GM23338 (cell line): ENCODE measurements around the gene BROX.

Experiments used
- CREB1 ChIP-seq: fragments of 250-450 bp; sonication (Bioruptor Pico); IDR thresholded peaks from 2 replicates; pipeline ENCODE4 v1.5.0; 2020; ENCODE audit warnings: low read depth, mild to moderate bottlenecking, moderate library complexity
- CTCF ChIP-seq, 2 experiments: fragments of 200-600 bp in 1 of 2; sonication (generic) in 1 of 2; conservative IDR thresholded peaks; 2 replicates each; pipeline versions ENCODE4 v1.5.1 to v1.6.1; 2016 to 2017; ENCODE audit warnings: antibody characterized with exemption in 2 of 2, low read depth in 2 of 2, mild to moderate bottlenecking in 2 of 2, moderate library complexity in 1 of 2
- EZH2 ChIP-seq: fragments of 200-600 bp; sonication (generic); IDR thresholded peaks from one replicate; pipeline ENCODE4 v1.8.0; 2017; ENCODE audit warnings: antibody characterized with exemption, mild to moderate bottlenecking, low read depth; ENCODE audit not compliant: unreplicated experiment
- EZH2phosphoT487 ChIP-seq: fragments of 200-600 bp; sonication (generic); IDR thresholded peaks from one replicate; pipeline ENCODE4 v1.8.1; 2018; ENCODE audit warnings: antibody characterized with exemption; ENCODE audit not compliant: unreplicated experiment
- TF ChIP-seq, protein P1 (sequence below): IDR thresholded peaks from one replicate; pipeline ENCODE4 v1.6.1; 2018; ENCODE audit warnings: antibody characterized with exemption; ENCODE audit not compliant: unreplicated experiment

DNA sequence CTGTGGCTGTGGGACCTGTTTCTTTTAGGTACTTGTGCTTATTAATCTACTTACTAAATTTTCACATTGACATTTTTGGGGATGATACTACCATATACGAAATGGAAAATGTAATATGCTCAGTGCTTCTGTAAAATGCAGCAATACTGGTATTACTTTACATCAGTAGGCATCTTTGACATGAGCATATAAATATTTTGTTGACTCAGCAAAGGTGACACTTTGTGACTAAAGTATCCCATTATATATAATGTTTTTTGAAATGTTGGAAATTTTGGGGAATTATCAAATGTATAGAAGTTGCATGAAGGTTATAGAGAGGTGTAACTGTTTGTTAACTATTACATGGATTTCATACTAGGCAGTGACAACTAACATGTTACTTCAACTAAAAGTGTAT, 22.4 kb downstream of the BROX start:
- TF ChIP-seq EZH2phosphoT487 (no peak), CTCF (conservative IDR thresholded peaks at IDR 0.05; ENCODE audit: low read depth in 2 of 2) (no peak), CREB1 (CRISPR knock-in tag) (no peak), EZH2 (no peak)
- TF ChIP-seq, protein P1, sequence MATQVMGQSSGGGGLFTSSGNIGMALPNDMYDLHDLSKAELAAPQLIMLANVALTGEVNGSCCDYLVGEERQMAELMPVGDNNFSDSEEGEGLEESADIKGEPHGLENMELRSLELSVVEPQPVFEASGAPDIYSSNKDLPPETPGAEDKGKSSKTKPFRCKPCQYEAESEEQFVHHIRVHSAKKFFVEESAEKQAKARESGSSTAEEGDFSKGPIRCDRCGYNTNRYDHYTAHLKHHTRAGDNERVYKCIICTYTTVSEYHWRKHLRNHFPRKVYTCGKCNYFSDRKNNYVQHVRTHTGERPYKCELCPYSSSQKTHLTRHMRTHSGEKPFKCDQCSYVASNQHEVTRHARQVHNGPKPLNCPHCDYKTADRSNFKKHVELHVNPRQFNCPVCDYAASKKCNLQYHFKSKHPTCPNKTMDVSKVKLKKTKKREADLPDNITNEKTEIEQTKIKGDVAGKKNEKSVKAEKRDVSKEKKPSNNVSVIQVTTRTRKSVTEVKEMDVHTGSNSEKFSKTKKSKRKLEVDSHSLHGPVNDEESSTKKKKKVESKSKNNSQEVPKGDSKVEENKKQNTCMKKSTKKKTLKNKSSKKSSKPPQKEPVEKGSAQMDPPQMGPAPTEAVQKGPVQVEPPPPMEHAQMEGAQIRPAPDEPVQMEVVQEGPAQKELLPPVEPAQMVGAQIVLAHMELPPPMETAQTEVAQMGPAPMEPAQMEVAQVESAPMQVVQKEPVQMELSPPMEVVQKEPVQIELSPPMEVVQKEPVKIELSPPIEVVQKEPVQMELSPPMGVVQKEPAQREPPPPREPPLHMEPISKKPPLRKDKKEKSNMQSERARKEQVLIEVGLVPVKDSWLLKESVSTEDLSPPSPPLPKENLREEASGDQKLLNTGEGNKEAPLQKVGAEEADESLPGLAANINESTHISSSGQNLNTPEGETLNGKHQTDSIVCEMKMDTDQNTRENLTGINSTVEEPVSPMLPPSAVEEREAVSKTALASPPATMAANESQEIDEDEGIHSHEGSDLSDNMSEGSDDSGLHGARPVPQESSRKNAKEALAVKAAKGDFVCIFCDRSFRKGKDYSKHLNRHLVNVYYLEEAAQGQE = no peak
